HUES6 (cell line): ENCODE results near the gene RNU1-3.
"Not testable (repeated sequence)": the region's sequence is repeated elsewhere in the genome, so short reads cannot be mapped to it uniquely, and the experiment has no call there.

ENCODE experiments used
- H3K27ac ChIP-seq: 2 replicates; pipeline ENCODE4 v1.7.0; 2013; ENCODE audit warnings: low read depth, mild to moderate bottlenecking, low read length, inconsistent platforms
- H3K27me3 ChIP-seq: 2 replicates; pipeline ENCODE4 v1.6.1; 2013; ENCODE audit warnings: low read length; ENCODE audit not compliant: control insufficient read depth, insufficient read depth
- H3K36me3 ChIP-seq: 2 replicates; pipeline ENCODE4 v1.6.1; 2013; ENCODE audit warnings: low read length; ENCODE audit not compliant: control insufficient read depth, insufficient read depth
- H3K4me1 ChIP-seq: 2 replicates; pipeline ENCODE4 v1.6.1; 2013; ENCODE audit warnings: low read length; ENCODE audit not compliant: control insufficient read depth, insufficient read depth
- H3K4me3 ChIP-seq: 2 replicates; pipeline ENCODE4 v1.5.1; 2013; ENCODE audit warnings: low read depth, low read length
- H3K9ac ChIP-seq: one replicate; pipeline ENCODE4 v1.6.1; 2013; ENCODE audit warnings: mild to moderate bottlenecking, low read length
- H3K9me3 ChIP-seq: 2 replicates; pipeline ENCODE4 v1.6.1; 2013; ENCODE audit warnings: low read depth, low read length; ENCODE audit not compliant: control insufficient read depth, insufficient read depth

The RNU1-3 gene

DNA sequence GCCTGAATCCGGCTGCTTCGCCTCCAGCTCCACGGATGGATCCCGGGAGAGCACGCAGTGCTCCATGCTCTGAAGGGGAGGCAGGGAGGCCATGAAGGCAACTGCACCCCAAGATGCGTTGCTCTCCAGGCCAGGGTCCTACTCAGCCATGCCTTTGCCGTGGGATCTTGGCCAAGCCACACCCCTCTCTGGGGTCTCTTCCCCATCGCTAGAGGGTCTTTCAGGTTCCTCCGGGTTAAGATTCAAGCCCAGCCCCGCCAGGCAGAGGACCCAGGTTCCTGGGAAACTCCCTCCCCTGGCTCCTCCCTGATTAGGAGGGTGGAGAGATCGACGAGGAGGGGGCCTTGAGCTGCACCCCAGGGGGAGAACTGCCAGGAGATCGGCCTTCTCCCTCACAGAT lies 37.3 kb upstream of the RNU1-3 start:
- H3K36me3 ChIP-seq, H3K27ac ChIP-seq, H3K4me3 ChIP-seq: not testable (repeated sequence)

DNA sequence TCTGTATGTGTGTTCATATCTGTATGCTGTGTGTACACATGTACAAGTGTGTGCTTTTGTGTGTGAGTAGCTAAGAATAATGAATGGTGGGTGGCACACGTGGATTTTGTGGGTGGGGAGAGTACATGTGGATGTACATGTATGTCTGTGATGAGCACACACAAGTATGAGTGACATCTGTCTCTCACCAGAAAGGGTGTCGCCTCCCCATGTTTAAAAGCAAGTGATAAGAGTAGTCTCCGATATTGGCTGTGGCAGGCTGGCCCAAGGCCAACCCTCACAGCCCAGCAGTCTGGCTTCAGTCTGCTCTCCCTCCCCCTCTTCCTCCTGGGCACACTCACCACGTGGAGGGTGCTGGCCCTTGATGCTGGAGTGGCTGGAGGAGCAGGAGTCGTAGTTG lies 36.9 kb upstream of the RNU1-3 start:
- H3K4me1 ChIP-seq, H3K27me3 ChIP-seq, H3K27ac ChIP-seq, H3K4me3 ChIP-seq, H3K9me3 ChIP-seq, H3K9ac ChIP-seq, H3K36me3 ChIP-seq: not testable (repeated sequence)

More for the DNA sequence above, 37.3 kb upstream of the RNU1-3 start:
- not testable (repeated sequence) for H3K9me3 ChIP-seq, H3K27me3 ChIP-seq, H3K9ac ChIP-seq, H3K4me1 ChIP-seq

GRCh38 chr1:16703141-16703540 lies 36.4 kb upstream of the RNU1-3 start:
- not testable (repeated sequence) for H3K27ac ChIP-seq, H3K27me3 ChIP-seq, H3K9me3 ChIP-seq, H3K4me1 ChIP-seq, H3K36me3 ChIP-seq, H3K4me3 ChIP-seq, H3K9ac ChIP-seq

- not testable (repeated sequence) for H3K36me3 ChIP-seq, H3K4me3 ChIP-seq, H3K27ac ChIP-seq, H3K4me1 ChIP-seq, H3K27me3 ChIP-seq, H3K9me3 ChIP-seq, H3K9ac ChIP-seq
Measured at GRCh38 chr1:16702280-16702679, 35.5 kb upstream of the RNU1-3 start.

- not testable (repeated sequence) for H3K9me3 ChIP-seq, H3K27ac ChIP-seq, H3K9ac ChIP-seq, H3K27me3 ChIP-seq, H3K36me3 ChIP-seq, H3K4me1 ChIP-seq, H3K4me3 ChIP-seq
Measured at GRCh38 chr1:16701189-16701588, 34.4 kb upstream of the RNU1-3 start.

DNA sequence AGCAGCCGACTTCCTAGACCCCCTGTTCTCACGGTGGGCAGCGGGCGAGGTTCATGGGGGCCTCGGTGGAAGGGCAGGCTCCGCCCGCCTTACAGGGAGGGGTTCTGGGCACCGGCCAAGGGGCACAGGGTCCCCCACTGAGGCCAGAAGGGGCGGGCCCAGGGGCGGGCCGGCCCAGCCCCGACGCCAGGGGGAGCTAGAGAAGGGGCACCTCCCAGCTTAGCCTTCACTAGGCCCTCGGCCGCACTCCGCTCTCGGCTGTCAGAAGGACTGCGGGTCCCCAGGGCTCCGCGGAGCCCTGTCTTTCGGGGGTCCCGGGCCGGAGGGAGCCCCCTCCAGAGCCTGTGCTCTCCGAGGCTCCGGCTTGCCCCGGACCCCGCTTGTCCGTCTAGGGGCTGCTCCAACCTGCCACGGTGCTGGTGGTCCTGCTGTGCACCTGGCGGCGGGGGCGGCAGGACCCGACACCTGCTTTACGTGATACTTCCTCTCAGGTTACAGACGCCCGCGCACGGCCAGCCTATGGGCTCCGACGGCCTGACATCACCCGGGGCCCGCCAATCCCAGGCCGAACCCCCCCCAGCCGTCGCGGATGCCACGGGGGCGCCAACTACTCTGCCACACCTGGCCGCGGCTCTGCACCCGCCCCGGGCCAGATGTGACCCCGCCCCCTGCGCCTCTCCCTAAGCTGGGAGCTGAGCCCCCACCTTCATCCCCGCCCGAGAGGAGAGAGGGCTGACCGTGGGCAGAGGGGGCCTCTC lies 33.6 kb upstream of the RNU1-3 start:
- H3K27ac ChIP-seq, H3K9ac ChIP-seq, H3K27me3 ChIP-seq, H3K36me3 ChIP-seq, H3K4me1 ChIP-seq, H3K4me3 ChIP-seq, H3K9me3 ChIP-seq: not testable (repeated sequence)

DNA sequence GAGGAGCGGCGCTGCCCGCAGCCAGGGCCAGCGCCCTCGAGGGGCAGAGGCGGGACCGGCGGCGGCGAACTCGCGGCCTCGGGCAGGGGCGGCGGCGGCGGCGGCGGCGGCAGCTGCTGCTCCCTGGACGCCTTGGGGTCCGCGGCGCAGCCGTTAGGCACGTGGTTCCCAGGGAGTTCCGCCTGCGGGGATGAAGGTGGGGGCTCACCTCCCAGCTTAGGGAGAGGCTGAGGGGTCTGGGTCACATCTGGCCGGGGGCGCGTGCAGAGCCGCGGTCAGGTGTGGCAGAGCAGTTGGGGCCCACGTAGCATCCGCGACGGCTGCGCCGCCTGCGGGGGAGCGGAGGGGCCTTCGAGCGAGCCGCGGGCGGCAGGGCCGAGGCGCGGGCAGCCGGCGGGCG lies 32.7 kb upstream of the RNU1-3 start:
- H3K36me3 ChIP-seq, H3K4me3 ChIP-seq, H3K9me3 ChIP-seq, H3K9ac ChIP-seq, H3K4me1 ChIP-seq, H3K27ac ChIP-seq: not testable (repeated sequence)
- peaks cover 10% of the 10 kb centered on the region for H3K27me3 ChIP-seq

DNA sequence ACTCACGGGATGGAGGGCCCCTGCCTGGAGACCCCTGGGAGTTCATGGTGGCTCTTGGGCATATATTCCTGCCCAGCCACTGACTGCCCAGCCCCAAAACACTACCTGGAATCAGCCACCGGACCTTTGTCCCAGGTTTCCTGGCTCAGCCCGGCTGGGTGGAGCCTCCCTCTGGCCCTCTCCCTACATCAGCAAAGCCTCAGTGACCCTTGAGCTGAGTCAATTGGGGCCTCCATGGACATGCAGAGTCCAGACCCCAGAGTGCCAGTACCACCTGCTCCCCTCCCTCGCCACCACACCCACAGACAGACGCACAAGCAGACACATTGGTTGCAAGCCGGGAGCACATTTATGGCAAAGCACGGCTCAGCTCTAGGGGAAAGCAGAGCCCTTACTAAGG lies 30.4 kb upstream of the RNU1-3 start:
- H3K4me1 ChIP-seq, H3K27ac ChIP-seq, H3K4me3 ChIP-seq, H3K36me3 ChIP-seq, H3K9me3 ChIP-seq, H3K9ac ChIP-seq: not testable (repeated sequence)
- peaks cover 17% of the 10 kb centered on the region for H3K27me3 ChIP-seq

GRCh38 chr1:16696507-16697150 lies 29.9 kb upstream of the RNU1-3 start:
- not testable (repeated sequence) for H3K36me3 ChIP-seq, H3K4me1 ChIP-seq, H3K9ac ChIP-seq, H3K4me3 ChIP-seq, H3K27ac ChIP-seq, H3K9me3 ChIP-seq
- H3K27me3 ChIP-seq, result peaks cover 21% of the 10 kb centered on the region

DNA sequence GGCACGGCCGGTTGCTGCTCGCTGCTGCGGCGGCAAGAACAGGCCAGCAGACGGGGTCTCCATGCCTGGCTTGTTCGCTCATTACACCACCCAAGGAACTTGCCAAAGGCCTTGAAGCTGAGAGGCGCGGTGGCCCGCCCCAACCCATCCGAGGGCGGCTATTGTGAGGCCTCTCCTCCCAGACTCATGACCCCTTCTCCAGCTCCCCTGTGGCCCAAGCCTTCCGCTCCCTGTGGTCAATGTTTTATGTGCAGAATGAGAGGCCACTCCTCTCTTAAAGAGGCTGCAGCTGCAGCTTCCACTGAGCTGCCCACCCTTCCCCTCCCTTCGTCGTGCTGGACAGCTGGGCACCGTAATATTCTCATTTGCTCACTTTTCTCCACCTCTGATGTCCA lies 27.6 kb upstream of the RNU1-3 start:
- not testable (repeated sequence) for H3K36me3 ChIP-seq, H3K4me1 ChIP-seq, H3K9me3 ChIP-seq, H3K27ac ChIP-seq, H3K9ac ChIP-seq, H3K4me3 ChIP-seq
- peaks cover 16% of the 10 kb centered on the region for H3K27me3 ChIP-seq

DNA sequence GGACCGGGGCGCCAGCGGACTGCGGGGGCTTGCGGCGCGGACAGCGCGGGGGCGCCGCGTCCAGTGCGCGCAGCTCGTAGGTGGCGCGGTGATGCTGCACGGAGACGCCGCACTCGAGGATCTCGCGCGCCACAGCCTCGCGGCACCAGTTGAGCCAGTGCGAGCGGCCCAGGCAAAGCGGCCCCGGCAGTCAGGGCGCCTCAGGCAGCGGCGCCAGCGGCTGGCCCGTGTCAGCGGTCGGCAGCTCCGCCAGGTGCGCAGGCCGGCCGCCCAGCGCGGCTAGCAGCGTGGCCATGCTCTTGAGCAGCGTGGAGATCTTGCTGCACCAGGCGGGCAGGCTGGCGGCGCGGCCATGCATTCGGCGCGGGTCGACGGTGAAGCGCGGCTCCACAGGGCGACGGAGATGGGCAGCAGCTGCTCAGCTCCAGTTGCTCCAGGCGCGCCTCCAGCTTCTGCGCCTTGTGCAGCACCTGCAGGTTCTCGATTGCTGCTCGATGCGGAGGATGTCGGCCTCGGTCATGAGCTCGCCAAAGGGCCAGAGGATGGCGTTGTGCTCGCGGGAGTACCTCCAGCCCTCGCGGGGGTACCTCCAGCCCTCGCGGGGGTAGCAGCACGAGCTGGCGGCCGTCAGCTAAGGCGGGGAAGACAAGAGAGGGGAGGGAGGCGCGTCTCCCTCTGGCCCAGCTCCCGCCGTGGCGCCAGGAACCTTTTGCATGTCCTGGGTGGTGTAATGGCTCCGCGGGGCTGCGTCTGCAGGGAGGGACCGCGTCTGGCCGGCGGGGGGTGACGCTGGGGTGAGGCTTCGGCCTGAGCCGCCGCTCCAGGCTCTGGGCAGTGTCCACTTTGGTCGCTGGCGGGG lies 26.9 kb upstream of the RNU1-3 start:
- not testable (repeated sequence) for H3K36me3 ChIP-seq, H3K4me3 ChIP-seq, H3K27ac ChIP-seq, H3K4me1 ChIP-seq, H3K9ac ChIP-seq, H3K9me3 ChIP-seq
- H3K27me3 ChIP-seq, result peaks cover 16% of the 10 kb centered on the region
